A549 (cell line): Measurements from ENCODE around the gene STRIP2. TPM values are rescaled to one million over a fixed set of nuclear protein-coding genes. Genes with fewer than 3 reads are reported as not detected.

Experiments
- ATAC-seq, 2 experiments: fragments of 200-7000 bp in 1 of 2; fragments of >200 bp in 1 of 2; cut with Nextera tagmentation in 1 of 2; cut with Tn5 transposase in 1 of 2; 3 replicates each; pipeline versions ENCODE4 v1.8.0 to v1.9.1; 2018 to 2020; ENCODE audit warnings: mild to moderate bottlenecking in 1 of 2, moderate library complexity in 1 of 2
- CTCF ChIA-PET: fragments of 300-600 bp; sonication (Branson Sonifier 250); formaldehyde crosslinking; extraction: SDS; loops from one replicate; lab custom pipeline; 2021; ENCODE audit warnings: antibody characterized with exemption, inconsistent platforms; lab: Yijun Ruan, JAX
- POLR2A ChIA-PET: fragments of 350-600 bp; formaldehyde crosslinking; extraction: SDS; loops from one replicate; lab custom pipeline; 2021; ENCODE audit warnings: antibody characterized with exemption, inconsistent platforms; lab: Yijun Ruan, JAX
- DNase-seq, 2 experiments: peaks; one replicate each; pipeline versions ENCODE4 v3.0.0 to v3.0.0-alpha.2; 2011 to 2016; ENCODE audit warnings: low read depth in 1 of 2, low spot score in 1 of 2
- FAIRE-seq: peaks from 2 replicates; lab custom pipeline; 2011; peaks lifted over from hg19 to GRCh38; lab: Jason Lieb, UNC
- H3K27ac ChIP-seq, 2 experiments: fragments of >200 bp; sonication (Bioruptor Twin); formaldehyde crosslinking; 3 replicates each; pipeline ENCODE4 v1.5.1; 2016 to 2017
- H3K4me1 ChIP-seq: fragments of >200 bp; sonication (Bioruptor Twin); formaldehyde crosslinking; 3 replicates; pipeline ENCODE4 v1.6.1; 2016
- H3K4me2 ChIP-seq: fragments of >200 bp; sonication (Bioruptor Twin); formaldehyde crosslinking; 3 replicates; pipeline ENCODE4 v1.6.1; 2016
- H3K4me3 ChIP-seq: fragments of >200 bp; sonication (Bioruptor Twin); formaldehyde crosslinking; 3 replicates; pipeline ENCODE4 v1.5.1; 2016
- H3K9me3 ChIP-seq: fragments of >200 bp; sonication (Bioruptor Twin); formaldehyde crosslinking; 3 replicates; pipeline ENCODE4 v1.6.1; 2016
- CBX2 ChIP-seq: fragments of 200-600 bp; sonication (generic); IDR thresholded peaks from 2 replicates; pipeline ENCODE4 v1.6.1; 2016; ENCODE audit warnings: low read depth, mild to moderate bottlenecking, borderline replicate concordance
- CBX8 ChIP-seq: fragments of 200-600 bp; sonication (generic); IDR thresholded peaks from 2 replicates; pipeline ENCODE4 v1.6.1; 2016
- CHD4 ChIP-seq: fragments of 200-600 bp; sonication (generic); IDR thresholded peaks from 2 replicates; pipeline ENCODE4 v1.6.1; 2016; ENCODE audit warnings: antibody characterized with exemption, mild to moderate bottlenecking, borderline replicate concordance
- HEYL ChIP-seq: fragments of 250-450 bp; sonication (Bioruptor Pico); IDR thresholded peaks from 2 replicates; pipeline ENCODE4 v1.8.0; 2021; ENCODE audit warnings: mild to moderate bottlenecking, moderate library complexity
- HOXB5 ChIP-seq: fragments of 250-450 bp; sonication (Bioruptor Pico); IDR thresholded peaks from 2 replicates; pipeline ENCODE4 v1.5.0; 2020; ENCODE audit warnings: mild to moderate bottlenecking, moderate library complexity
- JUN ChIP-seq, 2 experiments: fragments of >200 bp; sonication (Bioruptor Twin); formaldehyde crosslinking; IDR thresholded peaks; 2 replicates in 1 of 2; 3 replicates in 1 of 2; pipeline ENCODE4 v1.6.1; 2016 to 2017
- JUNB ChIP-seq: fragments of >200 bp; sonication (Bioruptor Twin); formaldehyde crosslinking; IDR thresholded peaks from 2 replicates; pipeline ENCODE4 v1.6.1; 2016
- KDM1A ChIP-seq: fragments of 200-600 bp; sonication (generic); IDR thresholded peaks from 2 replicates; pipeline ENCODE4 v1.6.1; 2016; ENCODE audit warnings: low read depth, mild to moderate bottlenecking
- MAFK ChIP-seq: fragments of 450-650 bp; IDR thresholded peaks from 2 replicates; pipeline ENCODE4 v1.6.1; 2014; ENCODE audit not compliant: partially characterized antibody
- NPAS2 ChIP-seq: fragments of 250-450 bp; sonication (Bioruptor Pico); IDR thresholded peaks from 2 replicates; pipeline ENCODE4 v1.8.0; 2022; ENCODE audit warnings: mild to moderate bottlenecking, moderate library complexity, borderline replicate concordance
- NR3C1 ChIP-seq: fragments of >200 bp; sonication (Bioruptor Twin); formaldehyde crosslinking; IDR thresholded peaks from 3 replicates; pipeline ENCODE4 v1.6.1; 2017
- POLR2A ChIP-seq: IDR thresholded peaks from 2 replicates; pipeline ENCODE4 v1.6.1; 2012; ENCODE audit warnings: mild to moderate bottlenecking, low read length
- RCOR1 ChIP-seq: fragments of 150-350 bp; IDR thresholded peaks from 2 replicates; pipeline ENCODE4 v1.6.1; 2014; ENCODE audit warnings: antibody characterized with exemption, low read length, low read depth
- RFX5 ChIP-seq: fragments of 450-650 bp; IDR thresholded peaks from 2 replicates; pipeline ENCODE4 v1.7.1; 2014; ENCODE audit warnings: antibody characterized with exemption, mild to moderate bottlenecking, moderate library complexity
- RNF2 ChIP-seq: fragments of 200-600 bp; sonication (generic); IDR thresholded peaks from 2 replicates; pipeline ENCODE4 v1.6.1; 2016; ENCODE audit warnings: low read depth, mild to moderate bottlenecking, antibody characterized with exemption, moderate library complexity, borderline replicate concordance
- TFCP2L1 ChIP-seq: fragments of 250-450 bp; sonication (Bioruptor Pico); IDR thresholded peaks from 2 replicates; pipeline ENCODE4 v1.5.0; 2021; ENCODE audit warnings: mild to moderate bottlenecking
- TP53 ChIP-seq: fragments of 250-450 bp; sonication (Bioruptor Pico); IDR thresholded peaks from 2 replicates; pipeline ENCODE4 v1.5.0; 2021; ENCODE audit warnings: mild to moderate bottlenecking, moderate library complexity
- ZC3H11A ChIP-seq: fragments of 450-650 bp; IDR thresholded peaks from 2 replicates; pipeline ENCODE4 v1.6.1; 2014; ENCODE audit warnings: antibody characterized with exemption, mild to moderate bottlenecking
- ZSCAN20 ChIP-seq: fragments of 250-450 bp; sonication (Bioruptor Pico); IDR thresholded peaks from 2 replicates; pipeline ENCODE4 v1.8.0; 2022; ENCODE audit warnings: mild to moderate bottlenecking, moderate library complexity
- WGBS: methylation state at CpG from one replicate; pipeline ENCODE4 v1.1.6; 2017; ENCODE audit errors: missing lambda C conversion rate; 5-methylcytosine and 5-hydroxymethylcytosine counted together
- polyA plus RNA-seq, 4 experiments: library from polyadenylated mRNA; depleted of rRNA in 3 of 4; stranded (reverse); fragments of >200 nt; fragmentation: RNase III in 1 of 4; extraction: RNeasy Plus Mini Kit Qiagen cat#74134 plus additional on column Dnase treatment in 1 of 4; gene quantifications; 2 replicates in 3 of 4; 3 replicates in 1 of 4; pipeline ENCODE4 v1.2.3, GENCODE V29; 2011 to 2017
- TF ChIP-seq, protein P1 (sequence below): IDR thresholded peaks from 2 replicates; pipeline ENCODE4 v1.6.1; 2012; ENCODE audit warnings: low read depth, borderline replicate concordance
- TF ChIP-seq, protein P2 (sequence below): IDR thresholded peaks from 2 replicates; pipeline ENCODE4 v1.6.1; 2012
- TF ChIP-seq, protein P3 (sequence below): fragments of >200 bp; sonication (Bioruptor Twin); formaldehyde crosslinking; IDR thresholded peaks from 3 replicates; pipeline ENCODE4 v1.5.1; 2016
- TF ChIP-seq, protein P4 (sequence below): fragments of 150-350 bp; IDR thresholded peaks from 2 replicates; pipeline ENCODE4 v1.6.1; 2014; ENCODE audit warnings: low read depth, mild to moderate bottlenecking, low read length
- TF ChIP-seq, protein P5 (sequence below): IDR thresholded peaks from 2 replicates; pipeline ENCODE4 v1.6.1; 2012
- TF ChIP-seq, protein P6 (sequence below): fragments of >200 bp; sonication (Bioruptor Twin); formaldehyde crosslinking; IDR thresholded peaks from 3 replicates; pipeline ENCODE4 v1.6.1; 2016

STRIP2 gene
- polyA plus RNA-seq, 2 of the 4 experiments (the other 2 are of a cell fraction) = 4.9 to 7.2 TPM

DNA sequence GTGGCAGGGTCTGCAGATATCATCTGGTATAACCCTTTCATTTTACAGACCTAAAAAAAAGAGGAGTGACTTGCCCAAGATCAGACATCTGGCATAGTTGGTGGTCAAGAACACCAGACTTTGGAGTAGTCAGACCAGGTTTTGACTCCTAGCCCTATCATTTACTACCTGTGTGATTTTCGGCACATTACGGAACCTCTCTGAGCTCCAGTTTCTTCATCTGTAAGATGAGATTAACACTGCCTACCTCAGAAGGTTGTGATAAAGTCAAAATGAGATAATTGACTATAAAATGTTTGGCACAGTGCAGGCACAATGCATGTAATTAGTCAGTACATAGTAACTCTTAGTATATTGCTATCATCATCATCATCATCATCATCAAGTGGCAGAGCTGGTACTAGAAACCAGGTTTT lies 1.2 kb downstream of the STRIP2 start:
- Histone ChIP-seq H3K4me1 (peaks cover 24% of the 10 kb centered on the region), H3K27ac (no peak overlapping the region; a peak in 1 of 6 replicates)

DNA sequence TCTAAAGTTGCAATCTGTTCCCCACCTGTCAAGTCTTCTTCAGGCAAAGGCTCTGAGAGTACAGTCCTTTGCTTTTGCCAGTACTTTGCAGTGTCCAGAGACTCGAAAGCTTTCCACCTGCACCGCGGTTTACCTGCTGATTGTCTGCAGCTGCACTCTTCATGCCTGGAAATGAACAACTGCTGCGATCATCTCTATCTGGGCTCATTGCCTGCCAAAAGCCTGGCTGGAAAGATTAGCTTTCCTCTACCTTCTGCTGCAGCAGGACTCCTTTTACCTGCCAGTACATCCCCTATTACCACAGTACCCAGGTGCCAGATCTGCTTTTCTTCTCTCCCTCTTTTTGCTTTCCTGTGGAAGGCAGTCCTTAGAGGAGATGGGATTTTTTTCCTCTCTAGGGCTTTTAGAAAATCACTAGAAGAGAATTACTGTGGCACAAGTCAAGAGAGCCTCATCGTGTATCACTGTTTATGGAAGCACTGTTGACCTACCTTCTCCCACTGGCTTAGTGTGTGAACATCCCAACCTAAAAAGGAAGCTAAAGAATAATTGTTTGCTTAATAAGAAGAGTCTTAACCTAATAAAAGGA lies 2.2 kb downstream of the STRIP2 start:
- no peak for FAIRE-seq
- no peak overlapping the region for H3K4me3 ChIP-seq
- 93% methylated on average over 5 of the region's 5 CpGs for WGBS
- ATAC-seq = no peak
- H3K9me3 ChIP-seq = no peaks in the 10 kb centered on the region
- H3K4me1 ChIP-seq = peaks cover 24% of the 10 kb centered on the region
- H3K27ac ChIP-seq = peak overlapping the region in 1 of 2 experiments; percentile 16; a peak in 2 of 6 replicates
- TF ChIP-seq ZSCAN20 (CRISPR knock-in tag) = no peak
- no peak for TF ChIP-seq HOXB5 (CRISPR knock-in tag)
- no peak for TF ChIP-seq POLR2A
- TF ChIP-seq RFX5 = no peak
- TF ChIP-seq CBX2 = no peak
- no peak overlapping the region for H3K4me2 ChIP-seq
- CTCF ChIA-PET = interaction anchor here (0.9 to 2.0 kb wide), 2 partner anchors 68 to 92 kb away, joined by 3 to 9 read pairs; no protein-coding TSS in a partner anchor
- POLR2A ChIA-PET = no interaction called here
- no peak for DNase-seq

More for the DNA sequence above, 1.2 kb downstream of the STRIP2 start:
- WGBS = 93% methylated on average over 2 of the region's 2 CpGs
- CTCF ChIA-PET = interaction anchor here (0.9 to 2.0 kb wide), 3 partner anchors 29 to 67 kb away, joined by 3 to 9 read pairs (median 3); no protein-coding TSS in a partner anchor
- no peak for ATAC-seq
- Histone ChIP-seq H3K4me3 (peak overlapping the region; percentile 85; the same call in 1 of the 3 replicates), H3K9me3 (no peaks in the 10 kb centered on the region), H3K4me2 (peak overlapping the region; percentile 77)
- TF ChIP-seq NPAS2 (CRISPR knock-in tag) (no peak), JUN (IDR thresholded peaks at IDR 0.05) (no peak), NR3C1 (no peak), POLR2A (no peak), HOXB5 (CRISPR knock-in tag) (no peak), ZSCAN20 (CRISPR knock-in tag) (no peak), TP53 (no peak), CHD4 (no peak), KDM1A (no peak), CBX8 (no peak), HEYL (CRISPR knock-in tag) (no peak), MAFK (no peak), TFCP2L1 (CRISPR knock-in tag) (no peak)
- TF ChIP-seq, protein P1, sequence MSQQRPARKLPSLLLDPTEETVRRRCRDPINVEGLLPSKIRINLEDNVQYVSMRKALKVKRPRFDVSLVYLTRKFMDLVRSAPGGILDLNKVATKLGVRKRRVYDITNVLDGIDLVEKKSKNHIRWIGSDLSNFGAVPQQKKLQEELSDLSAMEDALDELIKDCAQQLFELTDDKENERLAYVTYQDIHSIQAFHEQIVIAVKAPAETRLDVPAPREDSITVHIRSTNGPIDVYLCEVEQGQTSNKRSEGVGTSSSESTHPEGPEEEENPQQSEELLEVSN = no peak
- TF ChIP-seq, protein P2, sequence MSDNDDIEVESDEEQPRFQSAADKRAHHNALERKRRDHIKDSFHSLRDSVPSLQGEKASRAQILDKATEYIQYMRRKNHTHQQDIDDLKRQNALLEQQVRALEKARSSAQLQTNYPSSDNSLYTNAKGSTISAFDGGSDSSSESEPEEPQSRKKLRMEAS = no peak
- TF ChIP-seq, protein P3, sequence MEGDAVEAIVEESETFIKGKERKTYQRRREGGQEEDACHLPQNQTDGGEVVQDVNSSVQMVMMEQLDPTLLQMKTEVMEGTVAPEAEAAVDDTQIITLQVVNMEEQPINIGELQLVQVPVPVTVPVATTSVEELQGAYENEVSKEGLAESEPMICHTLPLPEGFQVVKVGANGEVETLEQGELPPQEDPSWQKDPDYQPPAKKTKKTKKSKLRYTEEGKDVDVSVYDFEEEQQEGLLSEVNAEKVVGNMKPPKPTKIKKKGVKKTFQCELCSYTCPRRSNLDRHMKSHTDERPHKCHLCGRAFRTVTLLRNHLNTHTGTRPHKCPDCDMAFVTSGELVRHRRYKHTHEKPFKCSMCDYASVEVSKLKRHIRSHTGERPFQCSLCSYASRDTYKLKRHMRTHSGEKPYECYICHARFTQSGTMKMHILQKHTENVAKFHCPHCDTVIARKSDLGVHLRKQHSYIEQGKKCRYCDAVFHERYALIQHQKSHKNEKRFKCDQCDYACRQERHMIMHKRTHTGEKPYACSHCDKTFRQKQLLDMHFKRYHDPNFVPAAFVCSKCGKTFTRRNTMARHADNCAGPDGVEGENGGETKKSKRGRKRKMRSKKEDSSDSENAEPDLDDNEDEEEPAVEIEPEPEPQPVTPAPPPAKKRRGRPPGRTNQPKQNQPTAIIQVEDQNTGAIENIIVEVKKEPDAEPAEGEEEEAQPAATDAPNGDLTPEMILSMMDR = no peak
- POLR2A ChIA-PET = no interaction called here
- no peak for FAIRE-seq
- no peak for DNase-seq

DNA sequence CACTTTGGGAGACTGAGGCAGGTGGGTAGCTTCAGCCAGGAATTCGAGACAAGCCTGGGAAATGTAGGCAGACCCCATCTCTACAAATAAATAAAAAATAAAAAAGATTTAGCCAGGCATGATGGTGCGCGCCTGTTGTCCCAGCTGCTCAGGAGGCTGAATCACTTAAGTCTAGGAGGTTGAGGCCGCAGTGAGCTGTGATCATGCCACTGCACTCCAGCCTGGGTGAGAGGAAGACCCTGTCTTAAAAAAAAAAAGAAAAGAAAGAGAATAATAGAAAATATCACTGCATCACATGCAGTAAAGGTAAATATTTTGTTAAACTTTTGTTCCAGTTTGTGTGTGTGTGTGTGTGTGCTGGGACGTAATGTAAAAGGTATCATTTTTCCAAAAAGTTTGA lies 3.0 kb downstream of the STRIP2 start:
- CTCF ChIA-PET = interaction anchor here (0.9 to 2.0 kb wide), 2 partner anchors 69 to 93 kb away, joined by 3 to 9 read pairs; no protein-coding TSS in a partner anchor
- 81% methylated on average over 5 of the region's 5 CpGs for WGBS
- POLR2A ChIA-PET = no interaction called here
- DNase-seq (no peak), ATAC-seq (no peak), FAIRE-seq (no peak)
- Histone ChIP-seq H3K4me1 (peaks cover 24% of the 10 kb centered on the region), H3K4me2 (no peak overlapping the region), H3K27ac (no peak overlapping the region), H3K4me3 (no peak overlapping the region), H3K9me3 (no peaks in the 10 kb centered on the region)
- TF ChIP-seq JUN (IDR thresholded peaks at IDR 0.05) = no peak
- TF ChIP-seq NPAS2 (CRISPR knock-in tag) = no peak
- TF ChIP-seq, protein P4, sequence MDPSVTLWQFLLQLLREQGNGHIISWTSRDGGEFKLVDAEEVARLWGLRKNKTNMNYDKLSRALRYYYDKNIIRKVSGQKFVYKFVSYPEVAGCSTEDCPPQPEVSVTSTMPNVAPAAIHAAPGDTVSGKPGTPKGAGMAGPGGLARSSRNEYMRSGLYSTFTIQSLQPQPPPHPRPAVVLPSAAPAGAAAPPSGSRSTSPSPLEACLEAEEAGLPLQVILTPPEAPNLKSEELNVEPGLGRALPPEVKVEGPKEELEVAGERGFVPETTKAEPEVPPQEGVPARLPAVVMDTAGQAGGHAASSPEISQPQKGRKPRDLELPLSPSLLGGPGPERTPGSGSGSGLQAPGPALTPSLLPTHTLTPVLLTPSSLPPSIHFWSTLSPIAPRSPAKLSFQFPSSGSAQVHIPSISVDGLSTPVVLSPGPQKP = no peak
- TF ChIP-seq, protein P5, sequence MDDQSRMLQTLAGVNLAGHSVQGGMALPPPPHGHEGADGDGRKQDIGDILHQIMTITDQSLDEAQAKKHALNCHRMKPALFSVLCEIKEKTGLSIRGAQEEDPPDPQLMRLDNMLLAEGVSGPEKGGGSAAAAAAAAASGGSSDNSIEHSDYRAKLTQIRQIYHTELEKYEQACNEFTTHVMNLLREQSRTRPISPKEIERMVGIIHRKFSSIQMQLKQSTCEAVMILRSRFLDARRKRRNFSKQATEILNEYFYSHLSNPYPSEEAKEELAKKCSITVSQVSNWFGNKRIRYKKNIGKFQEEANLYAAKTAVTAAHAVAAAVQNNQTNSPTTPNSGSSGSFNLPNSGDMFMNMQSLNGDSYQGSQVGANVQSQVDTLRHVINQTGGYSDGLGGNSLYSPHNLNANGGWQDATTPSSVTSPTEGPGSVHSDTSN = no peak
- TF ChIP-seq ZC3H11A = no peak
- no peak for TF ChIP-seq RCOR1
- TF ChIP-seq, protein P6, sequence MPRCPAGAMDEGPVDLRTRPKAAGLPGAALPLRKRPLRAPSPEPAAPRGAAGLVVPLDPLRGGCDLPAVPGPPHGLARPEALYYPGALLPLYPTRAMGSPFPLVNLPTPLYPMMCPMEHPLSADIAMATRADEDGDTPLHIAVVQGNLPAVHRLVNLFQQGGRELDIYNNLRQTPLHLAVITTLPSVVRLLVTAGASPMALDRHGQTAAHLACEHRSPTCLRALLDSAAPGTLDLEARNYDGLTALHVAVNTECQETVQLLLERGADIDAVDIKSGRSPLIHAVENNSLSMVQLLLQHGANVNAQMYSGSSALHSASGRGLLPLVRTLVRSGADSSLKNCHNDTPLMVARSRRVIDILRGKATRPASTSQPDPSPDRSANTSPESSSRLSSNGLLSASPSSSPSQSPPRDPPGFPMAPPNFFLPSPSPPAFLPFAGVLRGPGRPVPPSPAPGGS = no peak
- no peak for TF ChIP-seq RNF2
- no peak for TF ChIP-seq JUNB
- no peak for TF ChIP-seq KDM1A
